Caki2 (cell line): ENCODE data around the gene MIXL1. TPM values are rescaled to one million over a fixed set of nuclear protein-coding genes. Genes with fewer than 3 reads are reported as not detected.
"Not testable (repeated sequence)": the region's sequence is repeated elsewhere in the genome, so short reads cannot be mapped to it uniquely, and the experiment has no call there.

ENCODE experiments used
- DNase-seq: peaks from one replicate; pipeline ENCODE4 v3.0.0-alpha.2; 2015; ENCODE audit warnings: low read depth
- in situ Hi-C: cut with HindIII; loops from 2 replicates; pipeline ENCODE4 v1.10.0; 2016; ENCODE audit warnings: low sequenced_read_pairs, low pct_unique_long_range_greater_than_20kb, mixed read lengths
- total RNA-seq: library from RNA; depleted of rRNA; stranded (reverse); fragments of >200 nt; shearing (Covaris generic); gene quantifications from 2 replicates; pipeline ENCODE4 v1.2.3, GENCODE V29; 2014; ENCODE audit warnings: low replicate concordance; rRNA removed

MIXL1 gene
- total RNA-seq, 1 experiment from 2014 or later, result not detected

GRCh38 chr1:226261818-226262217 lies 38.4 kb downstream of the MIXL1 start:
- DNase-seq, result no peak
- in situ Hi-C loops, result no loop called here

GRCh38 chr1:226268421-226269124 lies 45.1 kb downstream of the MIXL1 start:
- in situ Hi-C loops, result no loop called here
- peak; percentile 16 for DNase-seq

- in situ Hi-C loops, result not testable (repeated sequence)
- DNase-seq, result peak; percentile 29
Observed at GRCh38 chr1:226272233-226272902, 48.9 kb downstream of the MIXL1 start.

- no peak for DNase-seq
- in situ Hi-C loops, result no loop called here
Observed at GRCh38 chr1:226274138-226274537, 50.7 kb downstream of the MIXL1 start.

GRCh38 chr1:226276077-226276682 lies 52.7 kb downstream of the MIXL1 start:
- no peak for DNase-seq

More at GRCh38 chr1:226276077-226276682, 52.7 kb downstream of the MIXL1 start:
- in situ Hi-C loops, result no loop called here

Other genes starting within 250 kb of the MIXL1 start
- 20.0 and 21.0 TPM in 2 replicates for gene SDE2, start 224.3 kb upstream of the MIXL1 start, total RNA-seq
- gene H3-3A, start 160.9 kb upstream of the MIXL1 start, total RNA-seq, result 164 and 191 TPM in 2 replicates
- 24.9 and 39.2 TPM in 2 replicates for gene ACBD3, start 36.9 kb upstream of the MIXL1 start, total RNA-seq
- gene LIN9, start 85.5 kb downstream of the MIXL1 start, total RNA-seq, result 6.7 and 6.8 TPM in 2 replicates
- 147 and 179 TPM in 2 replicates for gene PARP1, start 184.4 kb downstream of the MIXL1 start, total RNA-seq